Left forelimb (tissue), 1 donor: ENCODE data around the gene SMG9.

ENCODE experiments used
- DNase-seq: peaks from one replicate; pipeline ENCODE4 v3.0.0-alpha.2; 2018; ENCODE audit warnings: low spot score

Gene SMG9

DNA sequence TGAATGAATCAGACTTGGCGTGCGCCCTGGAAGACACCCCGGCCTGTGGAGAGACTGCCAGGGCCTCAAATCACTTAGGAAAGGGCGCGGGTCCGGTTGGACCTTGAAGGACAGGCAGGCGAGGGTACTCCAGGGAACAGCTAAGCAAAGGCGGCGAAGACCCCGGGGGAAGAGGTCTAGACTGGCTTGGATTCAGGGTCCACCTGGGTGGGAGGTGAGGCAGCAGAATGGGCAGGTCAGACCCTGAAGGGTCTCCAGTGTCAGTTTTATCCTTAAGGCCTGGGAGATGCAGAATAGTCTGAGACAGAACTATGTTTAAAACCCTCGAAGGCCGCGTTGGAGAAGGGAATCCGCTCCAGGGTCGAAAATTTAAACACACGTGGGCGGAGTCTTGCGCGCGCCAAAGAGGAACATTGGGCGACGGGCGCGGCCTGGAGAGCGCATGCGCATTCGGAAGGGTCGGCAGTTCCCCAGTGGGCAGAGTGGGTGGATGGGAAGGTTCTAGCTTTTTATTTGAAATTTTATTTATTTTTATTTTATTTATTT lies 567 bp upstream of the SMG9 start:
- DNase-seq = peak; percentile 81

DNA sequence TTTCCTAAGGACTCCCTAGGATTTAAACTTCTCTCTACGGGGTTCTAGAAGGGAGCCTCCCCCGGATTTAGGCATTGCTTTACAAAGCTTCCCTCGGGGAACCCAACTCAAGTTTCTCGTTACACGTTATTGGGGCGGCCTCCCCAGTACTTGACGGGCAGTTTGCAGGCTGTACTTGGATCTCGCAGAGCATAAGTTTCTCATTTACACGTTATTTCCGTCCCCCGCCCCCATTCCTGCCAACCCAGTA lies 584 bp downstream of the SMG9 start:
- DNase-seq = no peak

DNA sequence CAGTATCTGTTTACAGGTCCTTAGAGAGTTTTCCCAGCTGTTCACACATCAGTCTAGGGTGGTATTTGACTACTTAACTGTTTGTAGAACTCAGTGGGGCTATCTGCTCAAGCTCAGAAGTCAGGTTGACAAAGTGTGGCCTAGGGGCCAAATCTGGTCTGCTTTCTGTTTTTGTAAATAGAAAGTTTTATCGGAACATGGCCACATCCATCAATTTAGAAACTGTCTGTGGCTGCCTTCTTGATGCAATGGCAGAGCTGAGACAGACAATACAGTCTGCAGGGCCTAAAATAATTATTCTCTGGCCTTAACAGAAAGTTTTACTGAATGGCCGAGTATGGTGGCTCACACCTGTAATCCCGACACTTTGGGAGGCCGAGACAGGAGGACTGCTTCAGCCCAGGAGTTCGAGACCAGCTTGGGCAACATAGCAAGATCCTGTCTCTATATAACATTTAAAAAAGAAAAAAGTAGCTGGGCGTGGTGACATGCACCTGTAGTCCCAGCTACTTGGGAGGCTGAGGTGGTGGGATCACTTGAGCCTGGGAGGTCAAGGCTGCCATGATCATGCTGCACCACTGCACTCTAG lies 2.4 kb downstream of the SMG9 start:
- no peak for DNase-seq

DNA sequence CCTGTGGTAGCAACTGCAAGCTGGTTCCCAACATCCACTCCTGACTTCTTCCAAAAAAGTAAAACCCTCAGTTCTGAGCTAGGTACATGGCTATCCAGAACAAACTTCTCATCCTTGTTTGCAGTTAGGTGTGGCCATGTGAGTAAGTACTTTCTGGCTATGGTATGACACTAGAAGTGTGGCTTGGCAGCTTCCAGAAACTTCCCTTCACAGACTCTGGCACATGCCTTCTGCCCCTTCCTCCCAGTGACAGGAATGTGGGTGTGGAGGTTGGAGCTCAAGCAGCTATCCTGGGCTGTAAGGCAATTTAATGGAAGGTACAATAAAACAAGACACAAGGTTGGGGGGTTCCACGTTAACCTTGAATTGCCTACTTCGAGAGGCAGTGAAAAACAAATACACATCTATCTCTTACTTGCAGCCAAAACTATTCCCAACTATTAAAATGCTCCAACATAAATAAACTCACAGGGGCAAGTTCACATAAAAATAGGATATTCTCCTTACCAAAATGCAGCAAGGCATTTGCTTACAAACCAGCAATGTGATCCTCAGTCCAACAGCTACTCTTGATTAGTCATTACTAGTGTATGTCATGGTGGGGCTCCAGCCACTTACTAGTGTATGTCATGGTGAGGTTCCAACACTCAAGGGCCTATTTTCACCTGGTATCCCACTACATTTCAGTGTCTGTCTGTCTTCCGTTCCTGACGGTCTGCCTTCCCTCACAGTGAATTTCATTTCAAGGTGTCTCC lies 3.1 kb downstream of the SMG9 start:
- no peak for DNase-seq

DNA sequence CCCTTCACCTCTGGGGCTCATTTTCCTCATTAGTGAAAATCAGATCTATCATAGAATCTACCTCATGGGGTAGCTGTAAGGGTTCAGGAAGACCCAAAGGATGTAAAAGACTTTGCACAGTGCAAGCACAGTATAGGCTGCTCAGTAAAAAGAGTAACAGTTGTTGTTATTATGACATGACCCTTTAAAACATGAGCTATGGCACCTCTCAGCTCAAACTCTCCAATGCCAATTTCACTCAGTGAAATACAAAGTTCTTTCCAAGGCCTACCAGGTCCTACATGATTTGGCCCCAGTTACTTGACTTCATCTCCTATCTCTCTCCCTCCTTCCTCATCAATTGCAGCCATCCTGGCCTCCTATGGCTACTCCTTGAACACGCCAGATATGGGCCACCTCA lies 4.9 kb downstream of the SMG9 start:
- DNase-seq = no peak

DNA sequence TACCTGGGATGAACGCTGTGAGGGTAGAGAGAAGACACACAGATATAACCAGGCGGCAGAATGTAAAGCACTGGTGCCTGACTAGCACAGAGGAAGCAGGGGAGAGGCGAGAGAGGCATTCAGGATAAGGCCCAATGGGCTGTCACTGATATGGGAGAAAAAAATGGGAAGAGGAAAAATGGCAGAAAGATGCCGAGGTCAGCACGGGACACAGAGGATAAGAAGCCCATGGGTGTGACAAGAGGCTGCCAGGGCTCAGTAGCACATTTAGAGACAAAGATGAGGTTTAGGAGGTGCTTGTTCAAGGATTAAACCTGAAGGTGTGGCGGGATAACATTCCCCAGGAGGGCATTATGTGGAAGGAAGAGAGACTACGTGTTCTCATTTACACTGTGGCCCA lies 5.6 kb downstream of the SMG9 start:
- no peak for DNase-seq

DNA sequence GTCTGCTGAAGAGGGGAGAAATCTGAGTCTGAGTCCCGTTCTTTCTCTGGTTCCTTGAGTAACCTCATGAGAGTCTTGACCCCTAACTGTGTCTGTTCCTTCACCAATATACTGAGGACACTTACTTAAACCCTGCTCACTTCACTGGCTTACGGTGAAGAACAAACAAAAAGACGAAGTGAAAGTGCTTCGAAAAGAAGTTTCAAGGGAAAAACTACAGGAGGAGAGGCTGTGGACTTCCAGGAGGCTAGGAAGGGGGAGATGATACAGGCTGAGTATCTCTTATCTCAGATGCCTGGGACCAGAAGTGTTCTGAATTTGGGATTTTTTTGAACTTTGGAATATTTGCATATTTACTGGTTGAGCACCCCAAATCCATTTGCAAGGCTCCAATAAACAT lies 6.1 kb downstream of the SMG9 start:
- DNase-seq = no peak

DNA sequence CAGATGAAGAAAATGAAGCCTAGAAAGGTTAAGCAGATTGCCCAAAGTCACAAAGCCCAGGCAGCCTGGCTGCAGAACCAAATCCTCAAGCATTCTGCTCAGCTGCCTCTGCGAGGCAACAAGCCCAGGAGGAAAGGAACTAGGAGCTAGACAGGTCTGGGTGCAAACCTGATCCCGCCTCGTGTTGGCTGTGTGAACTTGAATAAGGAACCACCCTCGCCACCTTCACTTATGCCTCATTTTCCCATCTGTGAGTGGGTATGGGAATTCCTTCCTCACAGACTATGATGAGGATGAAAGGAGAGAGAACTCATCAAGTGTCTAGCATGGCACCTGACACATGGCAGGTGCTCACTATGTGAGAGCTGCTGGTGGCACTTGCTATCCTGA lies 6.6 kb downstream of the SMG9 start:
- no peak for DNase-seq

DNA sequence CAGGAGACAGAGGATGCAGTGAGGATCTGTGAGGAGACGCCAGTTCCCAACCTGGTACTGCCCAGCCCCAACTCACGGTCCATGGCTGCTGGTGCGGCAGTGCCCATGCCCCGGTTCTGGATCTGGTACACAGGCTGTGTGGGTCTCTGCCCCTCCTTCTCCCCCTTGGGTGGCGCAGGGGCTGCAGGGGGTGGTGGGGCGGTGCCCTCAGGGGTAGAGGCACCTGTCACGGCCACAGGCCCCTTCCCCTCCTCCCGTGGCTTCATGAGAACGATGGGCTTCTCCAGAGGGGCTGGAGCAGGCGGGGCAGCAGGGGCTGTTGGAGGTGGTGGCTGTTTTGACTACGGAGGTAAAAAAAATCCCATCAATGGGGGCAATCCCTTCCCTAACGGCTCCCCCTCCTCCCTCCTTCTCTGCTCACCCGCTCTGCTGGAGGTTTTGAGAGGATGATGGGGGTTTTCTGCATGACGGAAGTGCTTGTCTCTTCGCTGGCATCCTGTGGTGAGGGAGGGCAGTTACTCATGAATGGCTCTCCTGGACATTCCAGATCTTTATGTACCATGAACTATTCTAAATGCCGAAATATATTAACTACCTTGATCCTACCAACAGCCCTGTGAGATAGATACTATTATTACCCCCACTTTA lies 7.1 kb downstream of the SMG9 start:
- DNase-seq = no peak

DNA sequence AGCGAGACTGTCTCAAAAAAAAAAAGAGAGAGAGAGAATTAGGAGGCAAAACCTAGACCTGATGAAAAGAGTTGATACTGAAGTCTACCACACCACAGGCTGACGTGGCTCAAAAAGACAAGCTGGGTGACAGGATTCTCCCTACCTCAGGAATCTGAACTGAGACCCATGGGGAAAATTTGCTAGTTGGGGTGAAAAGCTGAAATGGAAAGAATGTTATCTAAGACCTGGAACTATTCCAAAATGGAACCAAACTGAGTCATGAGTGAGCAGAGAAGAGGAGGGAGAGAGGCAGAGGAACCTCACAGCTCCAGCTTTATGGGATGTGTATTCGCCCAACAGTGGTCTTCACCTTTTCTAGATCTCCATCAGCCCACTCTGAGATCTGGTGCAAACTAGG lies 11.7 kb downstream of the SMG9 start:
- DNase-seq = no peak

DNA sequence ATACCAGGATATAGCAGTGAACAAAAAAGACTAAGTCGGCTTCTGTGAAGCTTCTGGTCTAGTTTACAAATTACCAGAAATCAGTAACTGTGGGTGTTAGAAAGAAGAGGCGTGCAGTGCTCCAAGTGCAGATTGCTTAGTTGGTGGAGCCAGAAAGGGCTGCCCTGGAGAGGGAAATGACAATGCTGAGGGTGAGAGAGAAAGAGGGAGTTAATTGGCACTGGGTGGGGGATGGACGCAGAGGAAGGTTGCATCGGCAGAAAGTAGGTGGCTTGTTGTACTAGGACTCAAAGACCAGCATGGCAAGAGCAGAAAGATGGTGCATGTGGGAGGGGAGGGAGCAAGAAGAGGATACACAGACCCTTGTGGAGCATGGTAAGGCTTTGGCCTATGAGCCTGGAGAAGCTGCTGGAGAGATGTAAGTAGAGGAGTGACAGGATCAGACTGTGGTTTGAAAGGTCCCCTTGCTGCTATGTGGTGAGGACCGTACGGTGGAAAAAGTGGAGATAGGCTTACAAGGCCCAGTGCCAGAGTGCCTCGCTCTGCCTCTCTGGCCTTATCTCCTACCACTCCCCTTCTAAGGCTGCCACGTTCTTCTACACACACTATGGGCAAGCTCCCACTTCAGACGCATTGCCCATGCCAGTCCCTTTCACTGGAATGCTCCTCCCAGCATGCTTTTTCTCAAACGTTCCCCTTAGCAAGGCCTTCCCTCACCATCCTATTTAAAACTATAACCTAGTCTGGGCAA lies 13.5 kb downstream of the SMG9 start:
- no peak for DNase-seq

DNA sequence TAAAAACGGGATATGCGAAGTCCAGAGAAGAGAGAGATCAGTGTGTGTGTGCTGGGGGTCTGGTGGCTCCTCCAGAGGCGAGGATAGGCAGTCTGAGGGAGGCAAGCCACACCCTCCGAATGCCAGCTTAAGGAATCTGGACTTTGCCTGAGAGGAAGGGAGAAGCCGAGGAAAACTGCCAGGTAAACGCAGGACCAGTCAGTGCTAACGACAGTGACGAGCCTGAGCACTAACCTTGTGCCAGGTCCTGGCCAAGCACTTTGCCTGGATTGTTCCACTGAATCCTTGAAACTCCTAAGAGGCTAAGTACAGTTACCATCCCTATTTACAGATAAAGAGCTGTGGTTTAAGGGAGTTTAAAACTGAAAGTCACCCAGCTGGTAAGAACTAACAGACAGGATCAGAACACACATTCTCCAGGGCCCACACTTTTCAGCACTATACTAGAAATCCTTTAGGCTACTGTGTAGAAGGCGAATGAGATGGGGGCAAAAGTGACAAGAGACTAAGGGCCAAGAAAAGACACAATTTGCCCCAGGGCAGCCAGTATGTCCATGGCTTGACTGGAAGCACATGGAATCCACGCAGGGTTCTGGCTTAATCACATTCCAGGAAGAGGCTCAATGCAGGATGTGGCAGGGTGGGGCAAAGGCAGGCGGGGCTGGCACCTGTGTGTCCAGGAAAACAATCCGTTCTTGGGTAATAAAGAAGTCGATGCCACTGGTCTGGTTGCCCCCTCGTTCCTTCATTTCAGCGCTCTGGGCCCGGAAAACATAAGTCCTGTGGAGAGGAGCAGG lies 15.1 kb downstream of the SMG9 start:
- DNase-seq = no peak

DNA sequence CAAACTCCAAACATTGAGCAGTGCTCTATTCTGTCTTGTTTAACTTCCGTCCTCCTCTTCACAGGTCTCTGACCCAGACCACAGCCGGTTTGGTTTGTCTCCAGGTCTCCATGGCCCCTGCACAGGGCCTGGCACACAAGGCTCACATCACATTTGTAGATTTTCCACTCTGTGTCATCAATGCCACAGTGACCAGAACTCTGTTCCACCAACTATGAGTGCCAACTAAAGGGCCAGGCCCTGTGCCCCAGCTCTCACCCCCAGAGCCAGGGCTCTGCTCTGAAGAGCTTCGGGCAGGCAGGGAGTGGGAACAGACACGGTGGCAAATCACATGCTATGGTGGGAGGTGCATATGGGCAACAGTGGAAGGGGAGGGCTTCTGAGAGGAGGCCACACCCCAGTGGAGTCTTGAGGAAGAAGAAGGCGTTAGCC lies 16.0 kb downstream of the SMG9 start:
- DNase-seq = no peak

DNA sequence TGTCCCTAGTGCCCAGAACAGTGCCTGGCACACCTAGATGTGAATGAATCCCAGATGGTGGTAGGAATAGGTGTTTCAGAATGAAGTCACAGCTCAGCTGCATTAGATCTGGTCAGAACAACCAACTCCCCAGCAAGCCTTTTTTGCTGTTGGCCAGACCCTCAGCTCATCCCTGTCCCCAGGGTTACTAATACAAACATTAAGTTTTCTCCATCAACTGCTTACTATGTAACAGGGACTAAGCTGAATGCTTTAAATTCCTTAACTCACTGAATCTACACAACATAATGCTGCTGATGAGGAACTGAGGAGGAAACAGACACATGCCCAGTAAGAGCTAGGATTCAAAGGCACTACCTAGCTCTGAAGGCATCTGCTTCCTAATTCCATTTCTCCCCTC lies 18.8 kb downstream of the SMG9 start:
- DNase-seq = no peak

DNA sequence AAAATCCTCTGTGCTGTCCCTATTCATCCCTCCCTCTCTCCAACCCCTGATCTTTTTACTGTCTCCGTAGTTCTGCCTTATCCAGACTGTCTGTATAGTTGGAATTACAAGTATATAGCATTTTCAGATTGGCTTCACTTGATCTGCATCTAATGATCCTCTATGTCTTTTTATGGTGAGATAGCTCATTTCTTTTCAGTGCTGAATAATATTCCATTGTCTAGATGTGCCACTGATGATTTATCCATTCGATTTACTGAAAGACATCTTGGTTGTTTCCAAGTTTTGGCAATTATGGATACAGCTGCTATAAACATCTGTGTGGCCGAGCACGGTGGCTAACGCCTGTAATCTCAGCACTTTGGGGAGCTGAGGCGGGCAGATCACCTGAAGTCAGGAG lies 19.7 kb downstream of the SMG9 start:
- DNase-seq = no peak

DNA sequence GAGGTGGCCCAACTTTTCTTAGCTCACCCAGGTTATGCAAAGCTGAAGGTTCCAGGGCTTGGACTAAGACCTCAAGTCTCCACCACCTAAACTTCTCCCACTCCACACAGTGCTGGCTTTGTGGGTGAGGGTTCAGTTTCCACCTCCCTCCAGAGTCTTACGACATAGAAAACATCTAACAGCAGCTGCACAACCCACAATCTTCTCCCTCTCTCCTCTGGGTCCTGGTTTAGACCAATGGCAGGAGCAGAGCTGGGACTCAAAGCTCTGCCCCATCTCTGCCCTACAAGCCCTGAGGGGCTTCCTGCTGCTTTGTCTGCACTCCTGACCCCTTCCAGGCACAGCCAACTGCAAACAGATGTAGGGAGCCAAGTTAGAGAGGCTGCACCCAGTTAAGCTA lies 22.9 kb downstream of the SMG9 start:
- no peak for DNase-seq

DNA sequence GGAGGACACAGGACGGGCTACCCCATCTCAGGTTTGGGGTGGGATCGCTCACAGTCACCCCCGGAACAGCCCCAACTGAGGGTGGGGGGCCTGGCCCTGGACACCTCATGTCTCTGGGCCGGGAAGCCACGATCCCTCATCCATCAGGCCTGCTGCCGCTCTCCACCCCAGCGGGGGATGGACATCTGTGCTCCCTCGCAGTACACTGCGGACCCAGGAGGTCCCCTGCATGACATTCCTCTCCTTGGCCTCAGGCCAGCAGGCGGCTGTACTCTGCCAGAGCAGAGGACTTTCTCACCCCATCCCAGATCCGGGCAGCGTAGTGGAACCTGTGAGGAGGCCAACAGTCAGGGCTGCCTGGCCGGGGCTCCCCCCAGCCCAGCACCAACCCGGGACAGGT lies 23.4 kb downstream of the SMG9 start:
- DNase-seq = no peak

DNA sequence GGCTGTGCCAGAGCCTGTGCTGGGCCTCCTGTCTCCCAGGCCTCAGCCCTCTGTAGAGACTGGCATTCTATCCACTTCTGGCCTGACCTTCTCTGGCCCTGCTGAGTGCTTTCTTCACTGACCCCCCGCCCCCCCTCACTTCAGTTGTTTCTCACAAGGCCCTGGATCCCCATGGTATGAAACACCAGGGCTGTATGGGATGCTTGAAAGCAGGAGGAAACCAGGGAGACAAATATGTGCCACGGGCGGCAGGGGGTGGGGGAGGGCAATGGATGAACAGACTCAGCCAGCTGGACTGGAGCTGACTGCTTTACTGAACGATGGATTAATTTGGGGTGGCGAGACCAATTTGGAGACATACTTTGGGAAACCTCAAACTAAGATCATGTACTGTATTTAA lies 24.8 kb downstream of the SMG9 start:
- DNase-seq = no peak

DNA sequence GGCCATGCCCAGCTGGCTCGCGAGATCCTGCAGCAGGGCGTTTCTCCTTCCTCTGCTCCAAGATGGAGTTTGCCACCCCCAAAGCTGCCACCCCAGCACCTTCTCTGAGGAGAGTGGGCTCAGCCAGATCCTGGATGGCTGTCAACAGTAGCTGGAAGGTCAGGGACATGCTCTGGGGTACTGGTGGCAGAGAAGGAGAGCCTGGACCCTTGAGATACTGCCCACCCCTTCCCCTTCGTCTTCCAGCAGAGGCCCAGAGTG lies 27.2 kb downstream of the SMG9 start:
- DNase-seq = no peak

DNA sequence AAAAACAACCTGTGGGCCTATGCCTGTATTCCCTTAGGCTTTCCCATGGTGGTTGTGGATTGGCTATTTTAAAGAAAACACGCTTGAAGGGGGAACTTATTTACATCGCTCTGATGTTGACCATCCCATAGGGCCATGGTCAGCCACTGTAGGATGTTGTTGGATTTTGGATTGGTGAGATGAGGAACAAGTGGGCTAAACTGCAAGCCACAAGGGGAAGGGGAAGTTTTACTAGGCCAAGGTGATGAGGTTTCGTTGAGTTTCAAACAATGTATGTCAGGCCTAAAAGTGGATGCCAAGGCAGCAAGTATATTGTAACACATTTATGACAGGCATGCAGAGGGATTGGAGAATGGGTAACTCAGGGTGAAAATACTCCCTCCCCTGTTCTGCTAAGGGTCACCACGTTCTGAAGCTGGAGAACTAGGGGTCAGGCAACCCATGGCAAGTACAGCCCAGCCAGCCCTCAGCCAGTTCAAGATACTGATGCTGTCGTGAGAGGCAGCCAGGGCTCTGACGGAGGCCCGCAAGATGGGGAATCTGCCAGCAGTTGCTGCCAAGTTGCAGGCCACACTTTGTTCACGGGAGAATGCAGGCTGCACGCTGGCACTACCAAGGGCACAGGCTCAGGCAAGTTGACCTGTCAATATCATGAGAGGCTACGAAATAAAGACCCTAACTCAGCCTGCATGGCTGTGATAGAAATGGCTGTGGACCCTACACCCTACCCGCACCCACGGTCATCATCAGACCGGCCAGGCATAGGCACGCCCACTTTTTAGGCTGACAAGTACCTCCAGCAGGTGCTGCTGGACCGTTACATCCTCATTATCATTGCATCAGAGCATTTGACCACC lies 27.8 kb downstream of the SMG9 start:
- DNase-seq = no peak

DNA sequence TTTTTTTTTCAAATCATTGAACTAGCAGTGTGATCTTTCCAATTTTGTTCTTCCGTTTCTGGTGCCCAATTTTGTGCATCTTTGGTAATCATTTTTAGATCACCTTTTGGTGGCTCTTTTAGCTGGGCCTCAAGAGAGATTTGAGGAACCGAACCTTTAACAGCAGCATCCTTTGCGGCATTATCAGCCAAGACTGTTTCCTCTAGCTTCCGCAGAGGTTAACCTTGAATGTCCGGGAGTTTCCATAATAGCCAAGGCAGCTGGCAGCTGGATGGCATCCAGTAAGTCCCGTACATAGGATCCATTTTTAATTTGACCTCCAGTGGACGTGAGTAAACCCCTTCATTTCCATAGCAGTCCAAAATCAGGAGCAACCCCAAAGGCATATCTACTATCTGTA lies 29.3 kb downstream of the SMG9 start:
- no peak for DNase-seq
